ENCODE results near the gene TAP2. TPM values are rescaled to one million over a fixed set of nuclear protein-coding genes. Genes with fewer than 3 reads are reported as not detected.

The TAP2 gene
- total RNA-seq (2022) = 180 and 279 TPM in 2 replicates
- Bru-seq, nascent RNA = percentile 88 among the genes with signal in this experiment
- percentile 99 among the genes with signal in this experiment for BruChase-seq, experiment 1, labeled RNA remaining after a 6-hour chase
- percentile 96 among the genes with signal in this experiment for BruChase-seq, experiment 2, labeled RNA remaining after a 2-hour chase
- long read RNA-seq, full-length matches to known transcripts = 15 of 53 reads
- long read RNA-seq, partial matches to known transcripts = 7 of 53 reads
- long read RNA-seq, other reads (novel, unspliced or antisense) = 31 of 53 reads

- Mint-ChIP-seq H3K27me3 (ENCODE audit: unreplicated experiment) (no peaks in the 10 kb centered on the region), H3K36me3 (ENCODE audit: insufficient read depth, unreplicated experiment) (peaks cover 45% of the 10 kb centered on the region), H3K9me3 (ENCODE audit: low read depth, unreplicated experiment) (no peaks in the 10 kb centered on the region), H3K4me3 (ENCODE audit: low read depth, unreplicated experiment) (peak within 1 kb of the TSS; percentile 77), H3K27ac (ENCODE audit: unreplicated experiment) (peak within 1 kb of the TSS; percentile 0), H3K4me1 (ENCODE audit: low read depth, unreplicated experiment) (peaks cover 29% of the 10 kb centered on the region)
- CTCF ChIA-PET = interaction anchor here (0.5 to 3.7 kb wide), 37 partner anchors 9 to 1689 kb away, joined by 3 to 171 read pairs (median 6); partner anchors contain the start of genes BRD2, HLA-DMA, HLA-DMB and PSMB9
- peak; percentile 100 for DNase-seq
- TSS peak; percentile 61 for BruUV-seq (replicated peaks)
- intact Hi-C loops (cut with micrococcal nuclease; ENCODE audit: unreplicated experiment) = loop anchor here (1.0 to 2.0 kb wide), 2 partner anchors 14 to 30 kb away; partner anchors contain the start of gene TAP1
- TF ChIP-seq CTCF (IDR thresholded peaks at IDR 0.05; ENCODE audit: unreplicated experiment) = peak; percentile 98
Observed at GRCh38 chr6:32838114-32838958, at the start of gene TAP2. Gene TAP2, minus strand, starts transcription at chr6:32838739. Its CDS starts 506 bp downstream, at chr6:32838233.

- CTCF ChIA-PET = interaction anchor here (1.0 to 1.3 kb wide), 2 partner anchors 65 to 97 kb away, joined by 4 to 7 read pairs; partner anchors contain the start of gene HLA-DMA
- no peak overlapping the region for H3K4me3 Mint-ChIP-seq (ENCODE audit: low read depth, unreplicated experiment)
- no peaks in the 10 kb centered on the region for H3K27me3 Mint-ChIP-seq (ENCODE audit: unreplicated experiment)
- no peak for DNase-seq
- H3K27ac Mint-ChIP-seq (ENCODE audit: unreplicated experiment) = no peak overlapping the region
- intact Hi-C loops (cut with micrococcal nuclease; ENCODE audit: unreplicated experiment) = no loop called here
- peaks cover 23% of the 10 kb centered on the region for H3K4me1 Mint-ChIP-seq (ENCODE audit: low read depth, unreplicated experiment)
- BruUV-seq (replicated peaks) = no TSS peak
- no peak for TF ChIP-seq CTCF (IDR thresholded peaks at IDR 0.05; ENCODE audit: unreplicated experiment)
- no peaks in the 10 kb centered on the region for H3K36me3 Mint-ChIP-seq (ENCODE audit: insufficient read depth, unreplicated experiment)
- no peaks in the 10 kb centered on the region for H3K9me3 Mint-ChIP-seq (ENCODE audit: low read depth, unreplicated experiment)
Observed at GRCh38 chr6:32887616-32888015, 49.1 kb upstream of the TAP2 start.

- DNase-seq = no peak
- Mint-ChIP-seq H3K27ac (ENCODE audit: unreplicated experiment) (no peak overlapping the region), H3K4me1 (ENCODE audit: low read depth, unreplicated experiment) (peaks cover 23% of the 10 kb centered on the region)
Observed at GRCh38 chr6:32886681-32887383, 48.3 kb upstream of the TAP2 start.

More at GRCh38 chr6:32886681-32887383, 48.3 kb upstream of the TAP2 start:
- no peaks in the 10 kb centered on the region for H3K9me3 Mint-ChIP-seq (ENCODE audit: low read depth, unreplicated experiment)
- H3K36me3 Mint-ChIP-seq (ENCODE audit: insufficient read depth, unreplicated experiment) = no peaks in the 10 kb centered on the region
- CTCF ChIA-PET = interaction anchor here (1.3 to 4.7 kb wide), 6 partner anchors 47 to 98 kb away, joined by 4 to 38 read pairs (median 9); partner anchors contain the start of genes HLA-DMA, HLA-DMB and TAP2
- TF ChIP-seq CTCF (IDR thresholded peaks at IDR 0.05; ENCODE audit: unreplicated experiment) = no peak
- no peaks in the 10 kb centered on the region for H3K27me3 Mint-ChIP-seq (ENCODE audit: unreplicated experiment)
- intact Hi-C loops (cut with micrococcal nuclease; ENCODE audit: unreplicated experiment) = no loop called here
- no TSS peak for BruUV-seq (replicated peaks)
- H3K4me3 Mint-ChIP-seq (ENCODE audit: low read depth, unreplicated experiment) = no peak overlapping the region

Measured in Calu3 (cell line).